GM23338 (cell line): ENCODE results near the gene ROBO1. TPM values are rescaled to one million over a fixed set of nuclear protein-coding genes. Genes with fewer than 3 reads are reported as not detected.

ENCODE experiments used
- ATAC-seq: fragments of 200-7000 bp; cut with Tn5 transposase; 3 replicates; pipeline ENCODE4 v1.9.1; 2020
- DNase-seq: peaks from one replicate; pipeline ENCODE4 v3.0.0-alpha.2; 2015; ENCODE audit warnings: low spot score
- H2AFZ ChIP-seq: fragments of 200-600 bp; sonication (generic); 2 replicates; pipeline ENCODE4 v1.8.0; 2016; ENCODE audit warnings: antibody characterized with exemption, mild to moderate bottlenecking, moderate library complexity
- H3F3A ChIP-seq: fragments of 200-600 bp; sonication (generic); replicated peaks from 2 replicates; pipeline ENCODE4 v1.8.0; 2017; ENCODE audit warnings: antibody characterized with exemption, mixed run types, low read depth
- H3K27ac ChIP-seq: fragments of 200-600 bp; sonication (generic); 2 replicates; pipeline ENCODE4 v1.6.1; 2016; ENCODE audit warnings: low read depth
- H3K27me3 ChIP-seq: fragments of 200-600 bp; sonication (generic); 2 replicates; pipeline ENCODE4 v1.8.0; 2016; ENCODE audit warnings: mild to moderate bottlenecking, mixed run types, moderate library complexity; ENCODE audit not compliant: insufficient read depth
- H3K36me3 ChIP-seq: fragments of 200-600 bp; sonication (generic); 2 replicates; pipeline ENCODE4 v1.8.0; 2016; ENCODE audit warnings: mild to moderate bottlenecking; ENCODE audit not compliant: insufficient read depth
- H3K4me1 ChIP-seq: fragments of 200-600 bp; sonication (generic); 2 replicates; pipeline ENCODE4 v1.8.0; 2016; ENCODE audit warnings: mild to moderate bottlenecking, moderate library complexity; ENCODE audit not compliant: insufficient read depth
- H3K4me2 ChIP-seq: fragments of 200-600 bp; sonication (generic); 2 replicates; pipeline ENCODE4 v1.7.1; 2017; ENCODE audit warnings: mixed run types
- H3K4me3 ChIP-seq: fragments of 200-600 bp; sonication (generic); 2 replicates; pipeline ENCODE4 v1.6.1; 2016; ENCODE audit warnings: mixed run types
- H3K79me2 ChIP-seq: fragments of 200-600 bp; sonication (generic); replicated peaks from 2 replicates; pipeline ENCODE4 v1.8.0; 2017; ENCODE audit warnings: mild to moderate bottlenecking; ENCODE audit not compliant: insufficient read depth
- H3K9me2 ChIP-seq: fragments of 200-600 bp; sonication (generic); 2 replicates; pipeline ENCODE4 v1.8.0; 2017; ENCODE audit not compliant: insufficient read depth
- H4K20me1 ChIP-seq: fragments of 200-600 bp; sonication (generic); replicated peaks from 2 replicates; pipeline ENCODE4 v1.8.0; 2017; ENCODE audit warnings: mild to moderate bottlenecking; ENCODE audit not compliant: insufficient read depth
- H3K27ac Mint-ChIP-seq: 2 replicates; pipeline ENCODE4 v1.8.0; 2020; ENCODE audit warnings: inconsistent platforms, mild to moderate bottlenecking, moderate library complexity, mixed read lengths
- H3K27me3 Mint-ChIP-seq: 3 replicates; pipeline ENCODE4 v1.8.0; 2022; ENCODE audit warnings: low read depth, mild to moderate bottlenecking, moderate library complexity, mixed read lengths, inconsistent platforms; ENCODE audit not compliant: insufficient read depth, poor library complexity
- H3K36me3 Mint-ChIP-seq: 3 replicates; pipeline ENCODE4 v1.8.0; 2021; ENCODE audit warnings: low read depth, mild to moderate bottlenecking, inconsistent platforms, moderate library complexity, mixed read lengths
- H3K4me1 Mint-ChIP-seq: 3 replicates; pipeline ENCODE4 v1.8.0; 2020; ENCODE audit warnings: mild to moderate bottlenecking, inconsistent platforms, mixed read lengths
- H3K4me3 Mint-ChIP-seq: 3 replicates; pipeline ENCODE4 v1.8.0; 2021; ENCODE audit warnings: moderate library complexity, mild to moderate bottlenecking, inconsistent platforms, mixed read lengths
- H3K9me3 Mint-ChIP-seq: 3 replicates; pipeline ENCODE4 v1.8.0; 2020; ENCODE audit warnings: moderate library complexity, mild to moderate bottlenecking, inconsistent platforms, mixed read lengths
- CREB1 ChIP-seq: fragments of 250-450 bp; sonication (Bioruptor Pico); IDR thresholded peaks from 2 replicates; pipeline ENCODE4 v1.5.0; 2020; ENCODE audit warnings: low read depth, mild to moderate bottlenecking, moderate library complexity
- CTCF ChIP-seq, 2 experiments: fragments of 200-600 bp in 1 of 2; sonication (generic) in 1 of 2; conservative IDR thresholded peaks; 2 replicates each; pipeline versions ENCODE4 v1.5.1 to v1.6.1; 2016 to 2017; ENCODE audit warnings: antibody characterized with exemption in 2 of 2, low read depth in 2 of 2, mild to moderate bottlenecking in 2 of 2, moderate library complexity in 1 of 2
- ETS1 ChIP-seq: IDR thresholded peaks from 2 replicates; pipeline ENCODE4 v1.6.1; 2016; ENCODE audit warnings: antibody characterized with exemption
- POLR2AphosphoS5 ChIP-seq: IDR thresholded peaks from 2 replicates; pipeline ENCODE4 v1.6.1; 2016; ENCODE audit warnings: antibody characterized with exemption, low read depth
- REST ChIP-seq: IDR thresholded peaks from one replicate; pipeline ENCODE4 v1.6.1; 2018; ENCODE audit warnings: antibody characterized with exemption; ENCODE audit not compliant: unreplicated experiment
- STAT1 ChIP-seq: IDR thresholded peaks from one replicate; pipeline ENCODE4 v1.6.1; 2016; ENCODE audit warnings: antibody characterized with exemption; ENCODE audit not compliant: unreplicated experiment
- ZNF114 ChIP-seq: fragments of 250-450 bp; sonication (Bioruptor Pico); IDR thresholded peaks from 2 replicates; pipeline ENCODE4 v1.5.0; 2020; ENCODE audit warnings: mild to moderate bottlenecking, moderate library complexity
- ZNF331 ChIP-seq: fragments of 250-450 bp; sonication (Bioruptor Pico); IDR thresholded peaks from 2 replicates; pipeline ENCODE4 v1.5.0; 2020; ENCODE audit warnings: low read depth, mild to moderate bottlenecking, moderate library complexity
- polyA plus RNA-seq: library from polyadenylated mRNA; unstranded; fragments of >200 nt; fragmentation: Nextera tagmentation; extraction: Ambion mirVana; gene quantifications from 2 replicates; pipeline ENCODE4 v1.2.1, GENCODE V29; 2016
- total RNA-seq: library from RNA; depleted of rRNA; stranded (reverse); fragments of >200 nt; shearing (Covaris generic); gene quantifications from 2 replicates; pipeline ENCODE4 v1.2.3, GENCODE V29; 2014

Gene ROBO1
- total and polyA plus RNA-seq, 2 experiments from 2014 or later = 19.2 to 78.3 TPM

GRCh38 chr3:79140708-79141107, 627.1 kb downstream of the ROBO1 start (continued):
- TF ChIP-seq CTCF (conservative IDR thresholded peaks at IDR 0.05; ENCODE audit: low read depth in 2 of 2) (no peak), ETS1 (no peak), REST (no peak), STAT1 (no peak)

GRCh38 chr3:79139395-79140068, 628.3 kb downstream of the ROBO1 start:
- Mint-ChIP-seq H3K27me3 (peaks cover 2% of the 10 kb centered on the region), H3K27ac (peak overlapping the region; percentile 23; the same call in 1 of the 2 replicates), H3K4me1 (peaks cover 19% of the 10 kb centered on the region), H3K9me3 (no peaks in the 10 kb centered on the region), H3K36me3 (no peaks in the 10 kb centered on the region), H3K4me3 (no peak overlapping the region)
- Histone ChIP-seq H3K4me2 (no peak overlapping the region), H3K27me3 (no peaks in the 10 kb centered on the region), H3K4me1 (peaks cover 6% of the 10 kb centered on the region; the same call in 1 of the 2 replicates), H3K27ac (no peak overlapping the region), H3K36me3 (no peaks in the 10 kb centered on the region), H3K79me2 (no peaks in the 10 kb centered on the region), H3K4me3 (no peak overlapping the region), H3F3A (no peaks in the 10 kb centered on the region), H3K9me2 (no peaks in the 10 kb centered on the region), H4K20me1 (no peaks in the 10 kb centered on the region), H2AFZ (no peak overlapping the region)
- DNase-seq (peak; percentile 10), ATAC-seq (no peak; the same call in 2 of the 3 replicates)
- no peak for TF ChIP-seq ZNF114 (CRISPR knock-in tag)
- no peak for TF ChIP-seq REST
- no peak for TF ChIP-seq ETS1
- TF ChIP-seq CTCF (conservative IDR thresholded peaks at IDR 0.05; ENCODE audit: low read depth in 2 of 2) = no peak
- no peak for TF ChIP-seq ZNF331 (CRISPR knock-in tag)
- no peak for TF ChIP-seq POLR2AphosphoS5
- TF ChIP-seq CREB1 = no peak
